IPS DF 4.7 (cell line): ENCODE data around the gene PLD4.

ENCODE experiments used
- DNase-seq: peaks from one replicate; pipeline ENCODE4 v3.0.0-alpha.2; 2013; ENCODE audit warnings: low spot score; ENCODE audit errors: extremely low read depth

PLD4 gene

GRCh38 chr14:104973385-104974145 lies 48.9 kb downstream of the PLD4 start:
- DNase-seq, result no peak

GRCh38 chr14:104974146-104974541 lies 49.5 kb downstream of the PLD4 start:
- no peak for DNase-seq

GRCh38 chr14:104974665-104975390 lies 50.1 kb downstream of the PLD4 start:
- DNase-seq, result no peak

GRCh38 chr14:104975481-104976197 lies 51.0 kb downstream of the PLD4 start:
- DNase-seq, result no peak

GRCh38 chr14:104976198-104977007 lies 51.7 kb downstream of the PLD4 start:
- DNase-seq, result no peak

- no peak for DNase-seq
These were observed 52.5 kb downstream of the PLD4 start for GRCh38 chr14:104977008-104977680.

- DNase-seq, result no peak
These were observed 53.3 kb downstream of the PLD4 start, which contains the start of gene AHNAK2 for GRCh38 chr14:104977681-104978653. Gene AHNAK2 (minus strand): TSS chr14:104978374. CDS start chr14:104978237, 137 bp downstream.

GRCh38 chr14:104978746-104979691 lies 54.3 kb downstream of the PLD4 start:
- DNase-seq, result no peak

GRCh38 chr14:104979758-104980610 lies 55.3 kb downstream of the PLD4 start:
- no peak for DNase-seq

- DNase-seq, result no peak
These were observed 56.2 kb downstream of the PLD4 start for GRCh38 chr14:104980611-104981531.

GRCh38 chr14:104981699-104982541 lies 57.2 kb downstream of the PLD4 start:
- DNase-seq, result no peak

- DNase-seq, result no peak
These were observed 58.0 kb downstream of the PLD4 start for GRCh38 chr14:104982548-104983230.
